SK-N-SH (cell line): Measurements from ENCODE around the gene PGS1. TPM values are rescaled to one million over a fixed set of nuclear protein-coding genes. Genes with fewer than 3 reads are reported as not detected.

Experiments used
- CTCF ChIA-PET: fragments of 300-600, 350-600 bp; formaldehyde crosslinking; extraction: SDS; loops from one replicate; lab custom pipeline; 2021; lab: Yijun Ruan, JAX
- POLR2A ChIA-PET: fragments of 350-600 bp; sonication (Branson Sonifier 250); formaldehyde crosslinking; extraction: SDS; loops from one replicate; lab custom pipeline; 2020; ENCODE audit warnings: antibody characterized with exemption, inconsistent platforms; lab: Yijun Ruan, JAX
- DNase-seq: peaks from one replicate; pipeline ENCODE4 v3.0.0; 2012
- H2AFZ ChIP-seq: fragments of 200-600 bp; sonication (generic); 2 replicates; pipeline ENCODE4 v1.8.1; 2016; ENCODE audit warnings: antibody characterized with exemption, mild to moderate bottlenecking, low read depth
- H3F3A ChIP-seq: fragments of 200-600 bp; sonication (generic); replicated peaks from 2 replicates; pipeline ENCODE3; 2016; ENCODE audit warnings: antibody characterized with exemption, mild to moderate bottlenecking; ENCODE audit not compliant: insufficient read depth
- H3K27ac ChIP-seq, 2 experiments: fragments of 200-500 bp in 1 of 2; fragments of 200-600 bp in 1 of 2; sonication (Bioruptor generic) in 1 of 2; sonication (generic), shearing (Covaris generic) in 1 of 2; 2 replicates each; pipeline versions ENCODE4 v1.5.1 to v1.6.1; 2014 to 2016; ENCODE audit warnings: low read depth in 2 of 2, inconsistent platforms in 1 of 2, low read length in 1 of 2, mild to moderate bottlenecking in 1 of 2, mixed read lengths in 1 of 2
- H3K27me3 ChIP-seq: fragments of 200-600 bp; sonication (generic), shearing (Covaris generic); 2 replicates; pipeline ENCODE4 v1.6.1; 2016; ENCODE audit warnings: mixed run types; ENCODE audit not compliant: insufficient read depth
- H3K36me3 ChIP-seq, 2 experiments: fragments of 200-500 bp in 1 of 2; fragments of 200-600 bp in 1 of 2; sonication (Bioruptor generic) in 1 of 2; sonication (generic) in 1 of 2; replicated peaks in 1 of 2; 2 replicates each; pipeline versions ENCODE3 to v1.5.1; 2014 to 2016; ENCODE audit warnings: low read length in 1 of 2, mild to moderate bottlenecking in 1 of 2; ENCODE audit not compliant: insufficient read depth in 2 of 2, control insufficient read depth in 1 of 2
- H3K4me1 ChIP-seq, 2 experiments: fragments of 200-500 bp in 1 of 2; fragments of 200-600 bp in 1 of 2; sonication (Bioruptor generic) in 1 of 2; sonication (generic), shearing (Covaris generic) in 1 of 2; 2 replicates each; pipeline versions ENCODE4 v1.5.1 to v1.6.1; 2014 to 2016; ENCODE audit warnings: low read depth in 1 of 2, low read length in 1 of 2, mixed run types in 1 of 2; ENCODE audit not compliant: insufficient read depth in 2 of 2, control insufficient read depth in 1 of 2
- H3K4me2 ChIP-seq: fragments of 200-600 bp; sonication (generic), shearing (Covaris generic); 2 replicates; pipeline ENCODE4 v1.6.1; 2017; ENCODE audit warnings: mixed run types
- H3K4me3 ChIP-seq, 2 experiments: fragments of 200-500 bp in 1 of 2; fragments of 200-600 bp in 1 of 2; sonication (Bioruptor generic) in 1 of 2; sonication (generic), shearing (Covaris generic) in 1 of 2; 2 replicates each; pipeline versions ENCODE4 v1.5.1 to v1.8.1; 2014 to 2016; ENCODE audit warnings: low read depth in 2 of 2, inconsistent platforms in 1 of 2, low read length in 1 of 2, mild to moderate bottlenecking in 1 of 2, mixed read lengths in 1 of 2, moderate library complexity in 1 of 2
- H3K79me2 ChIP-seq: fragments of 200-600 bp; sonication (generic); 2 replicates; pipeline ENCODE4 v1.8.1; 2017; ENCODE audit warnings: mild to moderate bottlenecking; ENCODE audit not compliant: insufficient read depth
- H3K9ac ChIP-seq: fragments of 200-600 bp; sonication (generic); 2 replicates; pipeline ENCODE4 v1.6.1; 2017; ENCODE audit warnings: mixed run types
- H3K9me2 ChIP-seq: fragments of 200-600 bp; sonication (generic); 2 replicates; pipeline ENCODE4 v1.6.1; 2017; ENCODE audit warnings: mixed run types
- H3K9me3 ChIP-seq: fragments of 200-600 bp; sonication (generic); 2 replicates; pipeline ENCODE4 v1.6.1; 2017; ENCODE audit warnings: mixed run types, mild to moderate bottlenecking, moderate library complexity
- H4K20me1 ChIP-seq: fragments of 200-600 bp; sonication (generic); 2 replicates; pipeline ENCODE4 v1.6.1; 2017; ENCODE audit warnings: mild to moderate bottlenecking, mixed run types; ENCODE audit not compliant: insufficient read depth
- GABPA ChIP-seq: IDR thresholded peaks from 2 replicates; pipeline ENCODE4 v1.4.0; 2012; ENCODE audit warnings: low read depth, mild to moderate bottlenecking
- MXI1 ChIP-seq: IDR thresholded peaks from 2 replicates; pipeline ENCODE4 v1.6.1; 2012; ENCODE audit warnings: mild to moderate bottlenecking, low read depth, low read length, improper control_type of control experiment
- NFIC ChIP-seq: IDR thresholded peaks from 2 replicates; pipeline ENCODE4 v1.4.0; 2012; ENCODE audit warnings: borderline replicate concordance
- NRF1 ChIP-seq: IDR thresholded peaks from 2 replicates; pipeline ENCODE4 v1.6.1; 2012; ENCODE audit warnings: low read depth, mild to moderate bottlenecking, low read length
- POLR2AphosphoS5 ChIP-seq: IDR thresholded peaks from 2 replicates; pipeline ENCODE4 v1.6.1; 2012; ENCODE audit warnings: low read depth, low read length
- SIN3A ChIP-seq: IDR thresholded peaks from 2 replicates; pipeline ENCODE4 v1.6.1; 2012; ENCODE audit warnings: low read depth, mild to moderate bottlenecking, low read length, moderate library complexity, borderline replicate concordance
- TCF12 ChIP-seq: IDR thresholded peaks from 2 replicates; pipeline ENCODE4 v1.4.0; 2012
- WGBS: methylation state at CpG from one replicate; pipeline ENCODE4 v1.1.6; 2017; ENCODE audit warnings: low lambda C conversion rate; 5-methylcytosine and 5-hydroxymethylcytosine counted together
- polyA plus RNA-seq, 3 experiments: library from polyadenylated mRNA; depleted of rRNA; stranded (reverse); fragments of >200 nt; gene quantifications; 2 replicates each; pipeline ENCODE4 v1.2.3, GENCODE V29; 2012
- TF ChIP-seq, protein P1 (sequence below): fragments of 200-600 bp; sonication (generic); IDR thresholded peaks from 2 replicates; pipeline ENCODE4 v1.6.1; 2017; ENCODE audit warnings: antibody characterized with exemption, mild to moderate bottlenecking, moderate library complexity

The PGS1 gene
- polyA plus RNA-seq, 1 of the 3 experiments (the other 2 are of a cell fraction) = 88.4 TPM

DNA sequence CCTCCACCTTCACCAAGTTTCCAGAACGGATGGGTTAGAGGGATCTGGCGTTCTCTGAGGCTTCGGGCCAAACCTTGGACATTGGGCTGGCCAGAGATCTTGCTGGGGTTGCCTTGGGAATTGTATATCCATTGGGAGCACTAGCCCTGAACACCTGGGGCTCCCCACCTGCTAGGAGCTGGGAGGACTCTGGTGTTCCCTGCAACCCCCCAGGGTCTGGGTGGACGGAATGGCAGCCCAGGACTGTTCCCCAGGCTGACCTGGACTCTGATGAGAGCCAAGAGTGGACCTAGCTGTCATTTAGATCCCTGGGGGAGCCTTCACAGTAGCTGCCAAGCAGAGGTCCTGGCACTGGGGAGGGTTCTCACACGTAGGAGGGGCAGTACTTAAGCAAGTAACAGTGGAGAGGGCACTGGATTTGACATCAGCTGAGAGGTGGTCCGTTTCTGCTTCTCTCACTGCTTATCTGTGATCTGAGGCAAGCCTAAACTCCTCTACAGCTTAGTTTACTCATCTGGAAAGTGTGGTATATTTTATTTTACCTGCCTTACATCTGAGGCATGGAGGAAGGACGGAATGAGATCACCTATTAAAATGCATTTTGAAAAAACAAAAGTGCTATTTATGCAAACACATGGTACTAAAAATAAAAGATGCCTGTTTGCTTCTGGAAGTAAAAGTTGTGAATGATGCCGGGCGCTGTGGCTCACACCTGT is 30.2 kb upstream of the PGS1 start:
- ChIA-PET POLR2A (no interaction called here), CTCF (interaction anchor here (0.7 to 1.1 kb wide), 5 partner anchors 9 to 500 kb away, joined by 3 read pairs; no protein-coding TSS in a partner anchor)
- H2AFZ ChIP-seq = no peak overlapping the region
- no peak for TF ChIP-seq GABPA
- no peak for TF ChIP-seq MXI1
- TF ChIP-seq SIN3A = no peak
- no peak for TF ChIP-seq NFIC
- TF ChIP-seq POLR2AphosphoS5 = no peak
- TF ChIP-seq TCF12 = no peak
- H3K79me2 ChIP-seq = no peaks in the 10 kb centered on the region
- DNase-seq = no peak
- H3K4me2 ChIP-seq = no peak overlapping the region
- H3K36me3 ChIP-seq = no peaks in the 10 kb centered on the region
- no peaks in the 10 kb centered on the region for H3K9me3 ChIP-seq
- peaks cover 33 to 35% of the 10 kb centered on the region in 2 experiments for H3K4me1 ChIP-seq
- no peaks in the 10 kb centered on the region for H3K9me2 ChIP-seq
- no peak overlapping the region for H3K27ac ChIP-seq
- no peaks in the 10 kb centered on the region for H4K20me1 ChIP-seq
- peaks cover 25% of the 10 kb centered on the region for H3F3A ChIP-seq
- H3K9ac ChIP-seq = no peak overlapping the region
- no peak overlapping the region for H3K4me3 ChIP-seq
- H3K27me3 ChIP-seq = no peaks in the 10 kb centered on the region
- 93% methylated on average over 7 of the region's 9 CpGs for WGBS

DNA sequence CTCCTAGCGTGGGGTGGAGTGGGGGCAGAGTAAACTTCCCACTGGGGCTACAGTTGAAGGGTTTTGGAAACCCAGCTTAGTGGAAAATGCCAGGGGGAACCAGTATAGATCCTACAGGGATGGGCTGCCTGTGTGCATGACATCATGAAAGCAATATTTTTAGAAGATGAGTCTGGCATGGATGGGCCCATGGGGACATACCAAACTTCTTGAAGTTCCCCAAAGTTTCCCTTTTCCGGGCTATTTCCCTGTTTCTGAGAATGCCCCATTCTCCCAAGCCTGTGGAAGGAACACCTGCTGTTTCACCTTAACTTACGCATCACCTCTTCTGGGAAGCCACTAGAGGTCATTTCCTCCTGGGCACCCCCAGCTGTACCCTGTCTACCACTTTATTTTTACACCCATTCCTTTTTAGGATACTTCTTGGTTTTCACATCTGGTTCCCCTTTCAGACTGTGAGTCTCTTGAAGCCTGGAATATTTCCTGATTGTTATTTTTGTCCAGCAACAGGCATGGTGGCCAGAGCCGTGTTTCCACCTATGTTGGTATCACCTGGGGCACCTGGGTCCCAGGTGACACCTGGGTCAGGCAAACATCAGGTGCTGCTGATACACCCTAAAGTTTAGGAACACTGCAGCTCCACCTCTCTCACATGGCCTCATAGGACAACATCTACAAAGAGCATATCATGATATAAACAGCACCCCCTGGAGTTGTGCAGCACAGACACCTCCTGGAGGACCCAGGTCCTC is 28.4 kb upstream of the PGS1 start:
- Histone ChIP-seq H3K9me2 (no peaks in the 10 kb centered on the region), H3K36me3 (peaks cover under 1 to 4% of the 10 kb centered on the region in 2 experiments), H2AFZ (no peak overlapping the region), H4K20me1 (no peaks in the 10 kb centered on the region), H3F3A (peaks cover 33% of the 10 kb centered on the region), H3K4me2 (no peak overlapping the region), H3K4me3 (no peak overlapping the region), H3K27ac (no peak overlapping the region), H3K4me1 (peaks cover 25 to 43% of the 10 kb centered on the region in 2 experiments), H3K9ac (no peak overlapping the region), H3K27me3 (no peaks in the 10 kb centered on the region), H3K79me2 (peaks cover 10% of the 10 kb centered on the region), H3K9me3 (no peaks in the 10 kb centered on the region)
- ChIA-PET POLR2A (no interaction called here), CTCF (interaction anchor here (0.8 kb wide), 1 partner anchor 12 kb away, joined by 3 read pairs; no protein-coding TSS in a partner anchor)
- WGBS = 83% methylated on average over 4 of the region's 4 CpGs
- no peak for DNase-seq
- no peak for TF ChIP-seq NRF1
- TF ChIP-seq, protein P1, sequence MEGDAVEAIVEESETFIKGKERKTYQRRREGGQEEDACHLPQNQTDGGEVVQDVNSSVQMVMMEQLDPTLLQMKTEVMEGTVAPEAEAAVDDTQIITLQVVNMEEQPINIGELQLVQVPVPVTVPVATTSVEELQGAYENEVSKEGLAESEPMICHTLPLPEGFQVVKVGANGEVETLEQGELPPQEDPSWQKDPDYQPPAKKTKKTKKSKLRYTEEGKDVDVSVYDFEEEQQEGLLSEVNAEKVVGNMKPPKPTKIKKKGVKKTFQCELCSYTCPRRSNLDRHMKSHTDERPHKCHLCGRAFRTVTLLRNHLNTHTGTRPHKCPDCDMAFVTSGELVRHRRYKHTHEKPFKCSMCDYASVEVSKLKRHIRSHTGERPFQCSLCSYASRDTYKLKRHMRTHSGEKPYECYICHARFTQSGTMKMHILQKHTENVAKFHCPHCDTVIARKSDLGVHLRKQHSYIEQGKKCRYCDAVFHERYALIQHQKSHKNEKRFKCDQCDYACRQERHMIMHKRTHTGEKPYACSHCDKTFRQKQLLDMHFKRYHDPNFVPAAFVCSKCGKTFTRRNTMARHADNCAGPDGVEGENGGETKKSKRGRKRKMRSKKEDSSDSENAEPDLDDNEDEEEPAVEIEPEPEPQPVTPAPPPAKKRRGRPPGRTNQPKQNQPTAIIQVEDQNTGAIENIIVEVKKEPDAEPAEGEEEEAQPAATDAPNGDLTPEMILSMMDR = peak; percentile 39; the same call in 1 of the 2 replicates
